GM18498 (cell line): ENCODE measurements around the gene PPP4R3C.
"Not testable (repeated sequence)": the region's sequence is repeated elsewhere in the genome, so short reads cannot be mapped to it uniquely, and the experiment has no call there.

Experiments used
- ATAC-seq: cut with Tn5 transposase; IDR thresholded peaks from one replicate; pipeline ENCODE4 v1.9.1; 2021; ENCODE audit warnings: mild to moderate bottlenecking, moderate library complexity; ENCODE audit not compliant: unreplicated experiment

Gene PPP4R3C

DNA sequence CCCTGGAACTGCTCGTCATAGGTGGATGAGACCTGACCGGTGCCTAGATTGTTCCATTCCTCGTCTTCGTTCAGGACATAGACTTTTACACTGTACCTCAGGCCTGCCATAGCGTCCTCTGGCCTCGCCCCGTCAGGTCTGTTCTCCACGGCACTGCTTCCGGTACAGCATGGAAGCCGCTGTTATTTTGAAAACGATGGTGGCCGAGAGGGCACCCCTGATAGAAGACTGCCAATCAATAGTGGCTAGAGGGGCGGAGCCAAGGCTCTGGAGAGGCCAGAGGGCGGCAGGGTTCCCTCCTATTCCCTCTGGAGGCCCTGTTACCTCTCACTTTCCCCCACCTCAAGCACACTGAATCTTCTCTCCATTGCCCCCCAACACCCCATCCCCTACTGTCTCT is at the start of gene PPP4R3C:
PPP4R3C (minus strand) TSS at position 155 of the 400 bp plus-strand sequence; CDS start at position 110, 45 bp downstream.
- ATAC-seq, result no peak

DNA sequence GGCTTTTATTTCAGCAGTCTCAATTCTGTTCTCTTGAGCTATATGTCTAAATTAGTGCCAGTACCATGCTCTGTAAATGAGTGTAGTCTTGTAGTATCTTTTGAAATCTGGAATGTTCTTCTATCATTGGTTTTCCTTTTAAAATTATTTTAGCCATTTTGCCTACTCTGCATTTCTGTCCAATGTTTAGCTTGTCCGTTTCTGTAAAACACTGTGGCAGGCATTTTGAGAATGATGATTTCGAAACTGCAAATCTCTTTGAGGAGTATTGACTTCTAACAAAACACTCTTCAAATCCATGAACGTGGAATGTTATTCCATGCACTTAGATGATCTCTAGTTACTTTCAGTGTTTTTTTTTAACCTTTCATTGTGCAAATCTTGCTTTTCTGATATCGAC is 28.3 kb upstream of the PPP4R3C start:
- ATAC-seq, result no peak

GRCh38 chrX:27466051-27466450 is 2.9 kb upstream of the PPP4R3C start:
- no peak for ATAC-seq

DNA sequence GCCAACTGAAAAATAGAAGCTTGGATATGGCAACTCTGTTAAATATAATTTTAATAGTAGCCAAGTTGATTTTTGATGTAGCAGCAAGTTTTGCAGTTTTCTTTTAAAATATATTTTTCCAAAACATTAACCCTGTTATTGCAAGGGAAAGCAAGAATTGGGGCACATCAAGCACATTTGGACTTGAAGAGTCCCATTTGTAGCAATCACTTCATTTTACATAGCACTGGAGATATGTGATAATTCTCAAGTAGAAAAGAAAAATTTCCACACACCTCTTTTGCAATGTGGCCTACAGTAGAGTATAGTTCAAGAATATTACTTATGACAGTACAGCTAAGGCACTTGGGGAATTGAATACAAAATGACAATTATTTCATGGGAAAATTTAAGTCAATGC is 1.9 kb upstream of the PPP4R3C start:
- no peak for ATAC-seq

- ATAC-seq, result not testable (repeated sequence)
These were observed 4.0 kb downstream of the PPP4R3C start for GRCh38 chrX:27459129-27459528.

DNA sequence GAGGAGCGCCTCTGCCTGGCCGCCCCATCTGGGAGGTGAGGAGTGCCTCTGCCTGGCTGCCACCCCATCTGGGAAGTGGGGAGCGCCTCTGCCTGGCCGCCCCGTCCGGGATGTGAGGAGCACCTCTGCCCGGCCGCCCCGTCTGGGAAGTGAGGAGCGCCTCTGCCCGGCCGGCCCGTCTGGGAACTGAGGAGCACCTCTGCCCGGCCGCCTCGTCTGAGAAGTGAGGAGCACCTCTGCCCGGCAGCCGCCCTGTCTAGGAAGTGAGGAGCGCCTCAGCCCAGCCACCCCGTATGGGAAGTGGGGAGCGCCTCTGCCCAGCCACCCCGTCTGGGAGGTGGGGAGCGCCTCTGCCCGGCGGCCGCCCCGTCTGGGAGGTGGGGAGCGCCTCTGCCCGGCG is 4.6 kb downstream of the PPP4R3C start:
- ATAC-seq, result not testable (repeated sequence)

DNA sequence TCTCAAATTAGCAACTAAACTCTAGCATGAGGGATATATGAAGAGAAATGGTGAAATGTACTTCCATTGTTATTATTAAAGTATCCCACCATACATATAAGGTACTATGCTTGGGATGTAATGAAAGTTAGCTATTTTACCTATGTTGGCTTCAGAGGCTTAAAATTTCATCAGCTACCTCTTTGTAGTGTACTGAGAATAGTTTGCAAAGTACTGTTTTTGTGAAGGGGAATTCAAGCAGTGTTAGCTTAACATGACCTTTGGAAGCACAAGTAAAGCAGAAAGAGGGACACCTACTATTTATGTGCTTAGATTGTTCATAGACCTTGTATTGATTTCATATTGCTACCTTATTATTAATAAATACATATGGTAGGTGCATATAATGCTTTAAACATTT is 11.8 kb downstream of the PPP4R3C start:
- ATAC-seq, result no peak

DNA sequence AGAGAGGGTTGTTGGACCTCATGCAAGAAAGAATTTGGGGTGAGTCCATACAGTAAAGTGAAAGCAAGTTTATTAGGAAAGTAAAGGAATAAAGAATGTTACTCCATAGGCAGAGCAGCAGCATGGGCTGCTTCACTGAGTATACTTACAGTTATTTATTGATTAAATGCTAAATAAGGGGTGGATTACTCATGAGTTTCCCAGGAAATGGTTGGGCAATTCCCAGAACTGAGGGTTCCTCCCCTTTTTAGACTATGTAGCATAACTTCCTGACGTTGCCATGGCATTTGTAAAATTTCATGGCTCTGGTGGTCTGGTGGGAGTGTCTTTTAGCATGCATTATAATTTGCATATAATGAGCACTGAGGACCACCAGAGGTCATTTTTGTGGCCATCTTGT is 16.7 kb downstream of the PPP4R3C start:
- no peak for ATAC-seq

DNA sequence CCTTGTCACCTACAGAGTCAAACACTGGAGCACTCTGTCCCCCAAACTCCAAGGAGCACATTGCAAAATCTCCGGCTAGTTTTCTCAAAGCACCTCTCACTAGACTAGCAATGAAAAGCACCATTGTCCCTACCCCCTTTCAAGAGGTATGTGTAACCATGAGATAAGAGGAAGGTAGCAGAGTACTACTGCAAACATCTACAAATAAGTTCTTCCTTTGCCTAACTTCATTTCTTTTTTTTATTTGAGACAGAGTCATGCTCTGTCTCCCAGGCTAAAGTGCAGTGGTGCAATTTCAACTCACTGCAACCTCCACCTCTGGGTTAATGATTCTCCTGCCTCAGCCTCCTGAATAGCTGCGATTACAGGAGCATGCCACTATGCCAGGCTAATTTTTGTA is 17.7 kb downstream of the PPP4R3C start:
- ATAC-seq, result no peak

- ATAC-seq, result no peak
These were observed 18.8 kb downstream of the PPP4R3C start for GRCh38 chrX:27444093-27444908.

DNA sequence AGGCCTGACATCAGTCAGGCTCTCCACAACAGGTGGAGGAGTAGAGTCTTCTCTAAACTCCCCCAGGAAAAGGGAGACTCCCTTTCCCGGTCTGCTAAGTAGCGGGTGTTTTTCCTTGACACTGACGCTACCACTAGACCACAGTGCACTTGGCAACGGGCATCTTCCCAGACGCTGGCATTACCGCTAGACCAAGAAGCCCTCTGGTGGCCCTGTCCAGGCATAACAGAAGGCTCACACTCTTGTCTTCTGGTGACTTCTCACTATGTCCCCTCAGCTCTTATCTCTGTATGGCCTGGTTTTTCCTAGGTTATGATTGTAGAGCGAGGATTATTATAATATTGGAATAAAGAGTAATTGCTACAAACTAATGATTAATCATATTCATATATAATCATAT is 20.7 kb downstream of the PPP4R3C start:
- not testable (repeated sequence) for ATAC-seq

- ATAC-seq, result no peak
These were observed 23.4 kb downstream of the PPP4R3C start for GRCh38 chrX:27439771-27440170.

GRCh38 chrX:27438937-27439336 is 24.2 kb downstream of the PPP4R3C start:
- no peak for ATAC-seq

- no peak for ATAC-seq
These were observed 28.1 kb downstream of the PPP4R3C start for GRCh38 chrX:27435031-27435430.
